ENCODE measurements around the gene CIDEA.

Gene CIDEA

DNA sequence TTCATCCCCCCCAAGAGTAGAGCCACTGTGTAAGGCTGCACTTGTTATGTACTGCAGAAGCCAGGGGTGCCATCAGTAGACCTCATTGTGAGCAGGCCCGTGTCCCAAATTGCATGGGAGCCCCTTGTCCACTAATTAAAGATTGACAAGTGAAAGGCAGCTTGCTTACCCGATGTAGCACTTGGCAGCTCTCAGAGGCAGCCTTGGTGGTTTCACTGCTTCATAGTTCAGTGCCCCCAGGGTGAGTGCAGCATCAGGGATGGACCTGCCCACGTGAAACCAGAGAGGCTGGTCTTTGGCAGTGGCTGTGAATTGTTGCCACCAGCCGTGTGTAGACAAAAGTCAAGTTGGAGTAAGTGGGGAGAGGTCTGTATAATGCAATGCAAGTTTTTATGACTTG lies 67.2 kb downstream of the CIDEA start:
- no peak for DNase-seq

DNA sequence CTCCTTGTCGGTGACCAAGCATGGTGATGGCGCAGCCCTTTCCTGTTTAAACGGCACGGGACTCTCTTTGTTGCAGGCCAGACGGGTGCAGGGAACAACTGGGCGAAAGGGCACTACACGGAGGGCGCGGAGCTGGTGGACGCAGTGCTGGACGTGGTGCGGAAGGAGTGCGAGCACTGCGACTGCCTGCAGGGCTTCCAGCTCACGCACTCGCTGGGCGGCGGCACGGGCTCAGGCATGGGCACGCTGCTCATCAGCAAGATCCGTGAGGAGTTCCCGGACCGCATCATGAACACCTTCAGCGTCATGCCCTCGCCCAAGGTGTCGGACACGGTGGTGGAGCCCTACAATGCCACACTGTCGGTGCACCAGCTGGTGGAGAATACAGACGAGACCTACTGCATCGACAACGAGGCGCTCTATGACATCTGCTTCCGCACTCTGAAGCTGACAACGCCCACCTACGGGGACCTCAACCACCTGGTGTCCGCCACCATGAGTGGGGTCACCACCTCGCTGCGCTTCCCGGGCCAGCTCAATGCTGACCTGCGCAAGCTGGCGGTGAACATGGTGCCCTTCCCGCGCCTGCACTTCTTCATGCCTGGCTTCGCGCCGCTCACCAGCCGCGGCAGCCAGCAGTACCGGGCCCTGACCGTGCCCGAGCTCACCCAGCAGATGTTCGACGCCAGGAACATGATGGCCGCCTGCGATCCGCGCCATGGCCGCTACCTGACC lies 71.0 kb downstream of the CIDEA start:
- DNase-seq = no peak

- DNase-seq = no peak
These were observed 71.6 kb downstream of the CIDEA start for GRCh38 chr18:12325726-12326245.

- no peak for DNase-seq
These were observed 72.7 kb downstream of the CIDEA start for GRCh38 chr18:12326711-12327460.
